Measurements from ENCODE around the gene TUBA4A.

DNA sequence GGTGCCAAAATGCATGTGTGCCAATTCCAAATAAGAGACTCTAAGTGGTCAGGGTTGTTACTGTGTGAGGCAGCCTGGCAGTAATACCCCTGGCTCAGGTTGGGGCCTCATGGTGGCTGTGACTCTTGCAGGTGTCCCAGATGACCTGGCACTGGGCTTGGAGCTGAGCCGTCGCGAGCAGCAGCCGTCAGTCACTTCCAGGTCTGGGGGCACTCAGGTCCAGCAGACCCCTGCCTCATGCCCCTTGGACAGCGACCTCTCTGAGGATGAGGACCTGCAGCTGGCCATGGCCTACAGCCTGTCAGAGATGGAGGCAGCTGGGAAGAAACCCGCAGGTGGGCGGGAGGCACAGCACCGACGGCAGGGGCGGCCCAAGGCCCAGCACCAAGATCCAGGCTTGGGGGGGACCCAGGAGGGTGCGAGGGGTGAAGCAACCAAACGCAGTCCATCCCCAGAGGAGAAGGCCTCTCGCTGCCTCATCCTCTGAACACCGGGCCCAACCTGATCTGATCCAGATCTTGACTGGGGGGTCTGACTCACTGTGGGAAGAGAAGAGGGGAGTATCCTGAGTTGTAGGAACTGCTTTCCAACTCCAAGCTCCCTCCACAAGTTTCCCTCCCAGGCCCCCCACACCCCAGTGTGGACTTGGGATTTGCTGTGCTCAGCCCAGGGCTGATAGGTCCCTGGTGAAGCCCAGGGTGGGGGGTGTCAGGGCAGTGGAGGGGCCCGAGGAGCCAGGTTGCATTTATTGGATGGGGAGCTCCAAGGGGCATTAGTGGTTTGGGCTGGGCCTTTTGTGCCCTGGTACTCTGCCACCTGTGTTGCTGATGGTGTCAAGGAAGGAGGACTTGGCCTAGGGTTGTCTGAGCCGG is 31.0 kb upstream of the TUBA4A start:
- no peak for TF ChIP-seq POLR2A (IDR thresholded peaks at IDR 0.05; ENCODE audit: low read depth, low read length)
- TF ChIP-seq POLR2AphosphoS5 (IDR thresholded peaks at IDR 0.05; ENCODE audit: low read depth, low read length), result no peak

Data from GM12891 (cell line).